Kidney capillary endothelial cell (primary cell): ENCODE data around the gene VTI1A.
"Not testable (repeated sequence)": the region's sequence is repeated elsewhere in the genome, so short reads cannot be mapped to it uniquely, and the experiment has no call there.

Source experiments
- DNase-seq: peaks from one replicate; pipeline ENCODE4 v3.0.0-alpha.2; 2018; ENCODE audit warnings: low spot score

The VTI1A gene

DNA sequence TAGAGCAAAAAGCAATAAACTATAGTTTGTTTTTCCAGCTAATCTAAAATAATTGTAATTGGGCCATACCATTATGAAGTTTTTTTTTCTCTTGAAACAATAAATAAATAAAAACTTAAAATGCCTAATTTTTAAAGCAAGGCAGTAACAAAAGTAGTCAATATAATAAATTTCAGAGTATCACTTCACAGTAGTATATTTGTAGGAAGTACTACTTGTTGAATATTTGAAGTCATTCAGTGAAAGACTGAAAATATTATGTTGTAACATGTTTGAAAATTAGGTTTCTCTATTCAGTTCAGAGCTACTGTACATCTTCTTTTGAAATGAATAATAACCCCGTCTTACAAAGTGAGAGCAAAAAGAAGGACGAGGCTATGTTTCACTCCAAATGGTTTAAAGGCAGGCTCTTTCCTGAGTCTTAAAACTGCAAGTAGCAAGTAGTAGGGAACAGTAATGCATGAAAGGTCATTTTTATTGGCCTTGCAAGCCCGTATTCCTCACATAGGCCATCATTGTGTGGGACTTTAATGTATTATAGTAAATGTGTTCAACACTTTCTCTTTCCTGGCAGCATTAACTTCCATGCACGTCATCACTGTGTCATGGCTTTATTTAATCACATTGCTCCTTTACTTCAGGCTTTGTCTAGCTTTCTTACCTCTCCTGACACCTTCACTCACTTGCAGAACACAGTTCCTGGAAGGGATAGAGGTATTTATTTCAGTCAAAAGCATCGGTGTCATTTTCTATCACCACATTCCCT, 141.4 kb downstream of the VTI1A start:
- no peak for DNase-seq

DNA sequence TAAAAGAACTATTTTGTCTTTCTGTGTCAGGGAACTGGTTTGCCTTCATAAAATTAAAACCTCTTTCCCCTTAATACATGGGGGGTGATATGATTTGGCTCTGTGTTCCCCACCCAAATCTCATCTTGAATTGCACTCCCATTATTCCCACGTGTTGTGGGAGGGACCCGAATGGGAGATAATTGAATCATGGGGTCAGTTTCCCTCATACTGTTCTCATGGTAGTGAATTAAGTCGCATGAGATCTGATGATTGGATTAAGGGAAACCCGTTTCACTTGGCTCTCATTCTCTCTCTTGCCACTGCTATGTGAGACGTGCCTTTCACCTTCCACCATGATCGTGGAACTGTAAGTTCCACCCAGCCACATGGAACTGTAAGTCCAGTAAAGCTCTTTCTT, 142.1 kb downstream of the VTI1A start:
- no peak for DNase-seq

DNA sequence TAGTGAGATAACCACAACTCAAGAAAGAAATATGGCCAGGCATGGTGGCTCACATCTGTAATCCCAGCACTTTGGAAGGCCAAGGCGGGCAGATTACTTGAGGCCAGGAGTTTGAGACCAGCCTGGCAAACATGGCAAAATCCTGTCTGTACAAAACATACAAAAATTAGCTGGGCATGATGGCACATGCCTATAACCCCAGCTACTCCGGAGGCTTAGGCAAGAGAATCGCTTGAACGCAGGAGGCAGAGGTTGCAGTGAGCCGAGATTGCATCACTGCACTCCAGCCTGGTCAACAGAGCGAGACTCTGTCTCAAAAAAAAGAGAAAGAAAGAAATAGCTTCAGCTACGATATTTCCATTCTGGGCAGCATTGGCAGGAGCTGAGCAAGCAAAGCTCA, 143.8 kb downstream of the VTI1A start:
- not testable (repeated sequence) for DNase-seq

DNA sequence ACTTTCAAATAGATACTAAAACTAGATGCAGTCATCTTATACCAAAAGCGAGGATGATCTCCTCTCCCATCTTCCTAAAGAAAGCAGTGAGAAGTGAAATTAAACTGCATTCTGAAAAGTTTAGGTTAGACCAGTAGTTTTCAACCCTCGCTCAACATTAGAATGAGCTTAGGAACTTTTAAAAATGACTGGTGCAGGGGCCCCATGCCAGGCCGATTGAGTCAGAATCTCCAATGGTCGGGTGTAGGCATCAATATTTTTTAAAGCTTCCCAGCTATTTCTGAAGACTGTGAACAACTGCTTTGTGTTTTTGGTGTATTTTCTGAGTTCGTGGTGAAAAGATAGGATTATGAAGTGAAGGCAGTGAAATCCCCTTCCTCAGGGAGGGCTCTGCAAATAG, 146.0 kb downstream of the VTI1A start:
- DNase-seq: no peak

DNA sequence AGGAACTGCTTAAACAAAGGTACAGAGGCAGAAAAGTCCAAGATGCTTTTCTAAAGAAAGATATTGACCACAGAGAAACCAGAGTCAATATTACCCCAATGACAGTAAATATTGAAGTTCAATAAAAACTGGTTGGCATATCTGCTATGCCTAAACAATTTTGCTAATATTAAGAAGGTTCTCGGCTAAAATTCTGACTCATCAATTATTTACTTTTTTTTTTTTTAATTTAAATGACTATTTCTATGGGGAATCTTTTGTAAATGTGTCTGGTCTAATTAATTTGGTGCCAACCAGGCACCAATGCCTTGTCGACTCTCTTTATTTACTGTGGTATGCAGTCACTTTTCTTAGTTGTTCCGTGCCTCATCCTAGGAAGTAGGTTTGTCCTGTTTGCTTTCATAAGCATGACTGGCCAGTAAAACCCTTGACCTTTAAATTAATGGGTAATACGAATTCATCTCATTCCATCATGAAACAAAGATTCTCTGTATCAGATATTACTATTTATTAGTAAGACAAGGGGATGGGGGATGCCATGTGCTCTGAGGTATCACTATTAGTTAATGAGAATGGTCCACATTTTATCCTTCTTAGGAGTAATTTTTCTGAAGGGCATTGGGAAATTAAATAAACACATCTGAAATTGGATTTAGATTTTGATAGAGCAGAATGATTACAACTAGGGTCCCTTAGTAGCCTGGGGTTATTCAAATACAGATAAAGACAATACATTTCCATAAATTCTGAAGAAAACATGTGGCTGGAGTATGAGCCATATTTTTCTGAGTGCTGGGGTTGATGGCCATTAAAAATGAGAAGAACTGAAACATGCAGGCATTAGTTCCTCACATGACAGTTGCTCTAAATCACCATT, 154.4 kb downstream of the VTI1A start:
- no peak for DNase-seq

DNA sequence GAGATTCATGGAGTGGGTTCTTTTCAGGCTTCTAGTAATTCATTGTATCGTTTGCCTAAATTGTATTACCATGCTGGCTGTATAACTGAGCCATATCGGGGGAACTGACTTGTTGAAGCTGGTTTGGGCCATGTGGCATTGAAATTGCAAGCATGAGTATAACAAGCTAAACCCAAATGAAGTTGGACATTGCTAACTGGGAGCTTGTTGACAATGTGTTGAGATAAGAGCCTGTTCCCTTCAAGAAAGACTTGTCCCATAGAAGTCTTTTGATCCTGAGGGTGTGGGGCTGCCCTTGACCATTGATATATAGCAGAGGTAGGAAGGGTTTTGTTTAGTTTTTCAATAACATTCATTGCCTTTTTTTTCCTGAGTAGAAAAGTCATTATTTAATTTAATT, 156.0 kb downstream of the VTI1A start:
- no peak for DNase-seq

DNA sequence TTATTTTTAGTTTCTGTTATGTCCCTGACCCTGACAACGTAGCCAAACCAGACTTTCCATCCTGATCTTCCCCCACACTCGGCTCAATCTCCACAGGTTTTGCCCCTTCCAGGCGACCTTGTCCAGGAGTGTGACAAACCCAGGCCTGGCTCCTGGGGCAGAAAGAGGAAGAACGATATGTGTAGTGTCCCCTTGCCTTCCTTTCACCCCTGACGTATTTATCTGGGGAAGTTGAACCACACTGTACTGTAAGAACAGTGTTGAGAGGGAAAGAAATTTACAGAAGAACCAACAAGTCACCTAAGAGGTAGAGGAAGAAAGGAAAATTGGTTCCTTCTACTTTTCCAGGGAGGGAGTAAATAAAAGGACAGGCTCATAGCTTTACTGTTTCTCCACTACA, 158.0 kb downstream of the VTI1A start:
- DNase-seq: no peak

DNA sequence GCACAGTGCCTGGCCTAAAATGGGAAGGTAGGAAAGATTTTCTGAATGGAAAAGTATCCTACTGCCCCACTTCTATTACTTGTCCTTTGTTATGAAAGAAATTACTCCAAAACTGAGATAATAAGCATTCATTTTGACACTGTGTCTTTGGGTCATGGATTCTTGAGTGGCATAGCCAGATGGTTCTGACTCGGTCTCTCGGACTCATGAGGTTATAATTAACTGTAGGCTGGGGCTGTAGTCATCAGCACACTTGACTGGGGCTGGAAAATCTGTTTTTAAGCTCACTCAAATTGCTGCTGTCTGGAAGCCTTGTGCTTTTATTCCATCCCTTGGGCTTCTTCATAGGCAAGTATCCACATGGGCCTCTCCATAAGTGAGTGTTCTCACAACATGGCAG, 160.5 kb downstream of the VTI1A start:
- DNase-seq: no peak

DNA sequence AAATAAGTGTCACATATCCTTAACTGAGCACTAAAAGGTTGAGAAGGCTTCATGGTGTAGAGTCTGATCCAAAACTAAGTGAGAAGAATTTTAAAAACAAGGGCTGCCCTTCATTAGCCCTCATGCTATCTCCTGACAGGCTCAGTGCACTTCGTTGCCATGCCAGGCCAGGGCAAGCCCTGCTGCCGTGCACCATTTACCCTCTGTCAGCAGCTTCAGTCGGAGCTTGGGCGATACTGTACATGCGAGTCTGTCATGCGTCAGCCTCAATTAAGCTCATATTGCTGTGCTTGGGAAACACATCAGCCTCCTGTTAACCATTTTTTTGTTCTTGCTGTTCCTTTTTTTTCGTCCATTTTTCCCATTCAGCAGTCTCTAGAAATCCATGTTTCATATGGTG, 166.6 kb downstream of the VTI1A start:
- DNase-seq: no peak

DNA sequence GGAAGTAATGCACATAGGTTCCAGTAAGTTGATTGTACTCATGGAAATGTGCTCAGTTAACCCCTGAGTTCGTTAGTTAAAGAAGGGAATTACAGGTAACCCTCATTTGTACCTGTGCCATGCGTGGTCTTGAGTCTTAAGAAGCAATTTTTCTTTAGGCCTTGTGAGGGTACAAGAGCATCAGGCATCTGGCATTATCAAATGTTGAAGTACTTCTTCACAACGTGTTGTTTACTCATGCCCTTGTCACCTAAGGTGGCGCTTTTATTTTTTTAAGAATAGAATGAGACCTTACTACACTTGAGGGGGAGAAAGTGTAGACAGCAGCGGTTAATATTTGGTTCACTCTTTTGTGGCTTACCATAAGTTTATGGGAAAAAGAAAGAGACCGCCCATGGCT, 167.1 kb downstream of the VTI1A start:
- no peak for DNase-seq

DNA sequence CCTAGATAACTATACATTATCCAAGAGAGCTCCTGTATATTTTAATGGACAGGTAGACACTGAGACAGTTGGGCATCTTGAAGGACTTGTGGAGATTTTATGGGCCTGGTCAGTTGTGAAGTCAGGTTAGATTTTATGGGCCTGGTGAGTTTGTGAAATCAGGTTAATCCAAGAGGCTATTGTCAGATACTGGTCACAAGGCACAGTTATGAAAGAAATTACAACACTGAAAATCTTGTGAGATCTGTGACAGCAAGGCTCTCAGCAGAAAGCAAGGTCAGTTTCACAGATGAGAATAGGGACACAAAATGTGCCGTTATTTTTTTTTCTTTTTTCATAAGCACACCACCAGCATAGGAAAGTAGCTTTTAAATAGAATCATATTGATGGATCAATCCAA, 167.6 kb downstream of the VTI1A start:
- DNase-seq: no peak

DNA sequence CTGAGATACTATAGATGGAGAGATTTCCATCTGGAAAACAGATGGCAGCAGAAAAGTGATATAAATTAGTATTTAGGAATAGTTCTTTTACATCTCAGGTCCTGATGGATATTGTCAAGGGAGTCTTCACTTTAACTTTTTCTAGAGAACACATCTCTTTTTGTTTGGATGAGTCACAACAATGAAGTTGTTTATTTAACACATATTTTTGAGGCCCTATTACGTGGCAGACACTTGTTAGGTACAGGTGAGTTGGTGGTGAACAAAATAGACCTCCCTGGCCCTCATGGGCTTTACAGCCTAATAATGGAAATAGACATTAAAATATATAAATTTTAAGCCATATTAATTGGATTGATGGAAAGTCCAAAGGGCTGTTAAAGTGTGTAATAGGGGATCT, 168.3 kb downstream of the VTI1A start:
- DNase-seq: no peak

DNA sequence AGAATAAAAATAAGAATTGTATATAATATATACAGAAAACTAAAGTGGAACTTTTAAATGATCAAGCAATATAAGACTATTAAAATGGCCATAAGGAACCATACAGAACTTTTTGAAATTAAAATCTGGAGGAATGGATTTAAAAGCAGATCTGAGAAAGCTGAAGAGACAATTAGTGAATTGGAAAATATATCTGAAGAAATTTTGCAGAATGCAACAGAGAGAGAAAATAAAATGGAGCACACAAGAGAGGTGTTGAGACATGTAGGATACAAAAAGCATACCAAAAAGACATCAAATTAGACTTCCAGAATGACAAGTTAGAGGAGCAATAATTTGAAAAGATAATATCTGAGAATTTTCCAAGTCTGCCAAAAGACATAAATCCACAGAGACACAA, 169.6 kb downstream of the VTI1A start:
- no peak for DNase-seq

DNA sequence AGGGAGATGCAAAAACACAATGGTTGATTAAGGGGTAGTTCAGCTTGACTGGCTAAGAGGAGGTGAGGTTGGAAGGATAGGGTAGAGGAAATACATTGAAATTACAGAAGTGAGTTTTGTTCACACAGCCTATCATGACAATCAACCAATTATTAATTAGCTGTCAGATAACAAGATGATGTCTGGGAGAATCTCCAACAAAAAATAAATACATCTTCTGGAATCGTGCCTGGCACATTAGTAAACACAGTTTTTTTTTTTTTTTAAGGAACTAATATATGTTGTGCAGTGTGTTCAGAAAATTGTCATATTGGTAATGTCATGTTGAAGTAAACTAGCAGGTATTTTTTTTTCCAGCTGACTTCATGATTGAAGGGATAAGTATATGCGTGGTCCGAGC, 171.8 kb downstream of the VTI1A start:
- DNase-seq: no peak

DNA sequence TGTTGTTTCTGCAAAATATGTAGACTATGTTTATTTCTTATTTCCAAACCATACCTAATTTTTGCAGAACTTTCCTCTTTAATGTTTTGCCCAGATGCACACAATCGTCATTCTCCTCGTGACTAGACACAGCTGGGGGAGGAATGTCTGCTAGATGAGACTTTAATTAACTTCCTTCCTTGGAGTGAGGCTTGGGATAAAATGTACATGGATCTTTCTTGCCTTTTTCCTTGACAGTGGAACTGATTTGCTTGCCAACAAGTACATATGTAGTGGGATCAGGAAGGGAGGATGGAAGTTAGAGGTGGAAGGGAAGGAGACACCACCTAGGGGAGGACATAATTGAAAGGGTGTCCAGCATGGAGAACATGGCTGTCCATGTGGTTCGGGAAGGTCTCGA, 172.5 kb downstream of the VTI1A start:
- no peak for DNase-seq

DNA sequence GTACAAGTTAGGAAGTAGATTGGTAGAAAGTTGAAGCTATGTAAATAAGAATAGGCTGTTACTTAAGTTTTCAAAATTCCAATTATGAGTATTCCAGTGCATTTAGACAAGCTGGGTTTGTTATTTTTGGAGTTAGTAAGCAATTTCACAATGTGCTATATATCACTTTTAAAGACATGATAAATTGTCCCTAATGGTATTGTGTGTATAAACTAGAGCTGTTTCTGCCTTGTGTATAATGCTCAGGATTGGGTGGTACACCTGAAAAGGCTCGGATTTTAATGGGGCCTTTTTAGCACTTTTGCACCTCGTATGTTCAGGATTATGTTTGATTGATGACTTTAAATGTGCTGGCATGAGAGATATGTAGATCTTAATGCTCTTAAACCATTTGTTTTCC, 175.8 kb downstream of the VTI1A start:
- no peak for DNase-seq

DNA sequence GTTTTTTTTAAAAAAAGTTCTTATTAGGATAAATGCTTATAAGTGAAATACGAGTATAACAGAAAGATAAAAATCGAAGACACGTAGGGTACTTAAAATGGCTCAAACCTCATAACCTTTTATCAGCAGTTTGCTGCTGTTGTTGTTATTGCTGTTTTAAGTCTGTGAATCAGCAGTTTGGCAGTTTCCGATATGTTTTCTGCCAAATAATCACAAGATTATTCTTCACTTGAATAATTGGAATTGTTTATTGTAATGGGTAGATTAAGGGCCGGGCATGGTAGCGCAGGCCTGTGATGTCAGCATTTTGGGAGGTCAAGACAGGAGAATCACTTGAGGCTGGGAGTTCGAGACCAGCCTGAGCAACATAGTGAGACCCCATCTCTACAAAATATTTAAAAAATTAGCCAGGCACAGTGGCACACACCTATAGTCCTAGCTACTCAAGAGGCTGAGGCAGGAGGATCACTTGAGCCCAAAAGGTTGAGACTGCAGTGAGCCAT, 177.6 kb downstream of the VTI1A start:
- no peak for DNase-seq

DNA sequence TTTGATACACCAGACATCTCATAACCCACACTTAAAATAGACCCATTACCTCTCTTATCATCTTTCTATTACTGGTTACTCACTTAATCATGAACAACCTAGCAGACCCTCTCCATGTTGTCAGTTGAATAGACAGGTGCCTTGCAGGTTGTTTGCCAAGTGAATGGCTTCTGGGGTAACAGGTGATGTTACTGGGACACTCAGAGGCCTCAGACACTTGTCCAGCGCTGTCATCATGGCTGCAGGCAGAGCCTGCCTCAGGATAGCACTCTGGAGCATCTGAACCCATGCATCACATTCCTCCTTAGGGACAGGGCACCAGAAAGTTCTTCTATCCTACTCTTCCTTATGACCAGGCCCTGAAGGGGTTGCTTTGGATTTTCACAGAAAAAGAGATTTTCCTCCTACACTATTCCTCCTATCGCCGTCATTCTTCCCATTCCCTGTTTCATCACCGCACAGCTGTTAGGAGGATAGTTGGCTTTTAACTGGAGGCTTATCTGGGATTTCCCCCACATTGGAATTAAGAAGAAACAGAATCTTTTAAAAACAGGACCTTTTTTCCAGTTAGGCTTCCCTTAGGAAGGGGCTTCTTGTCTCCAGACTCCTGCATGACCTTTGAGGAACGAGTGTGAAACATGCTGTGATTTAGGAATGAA, 182.1 kb downstream of the VTI1A start:
- DNase-seq: no peak

DNA sequence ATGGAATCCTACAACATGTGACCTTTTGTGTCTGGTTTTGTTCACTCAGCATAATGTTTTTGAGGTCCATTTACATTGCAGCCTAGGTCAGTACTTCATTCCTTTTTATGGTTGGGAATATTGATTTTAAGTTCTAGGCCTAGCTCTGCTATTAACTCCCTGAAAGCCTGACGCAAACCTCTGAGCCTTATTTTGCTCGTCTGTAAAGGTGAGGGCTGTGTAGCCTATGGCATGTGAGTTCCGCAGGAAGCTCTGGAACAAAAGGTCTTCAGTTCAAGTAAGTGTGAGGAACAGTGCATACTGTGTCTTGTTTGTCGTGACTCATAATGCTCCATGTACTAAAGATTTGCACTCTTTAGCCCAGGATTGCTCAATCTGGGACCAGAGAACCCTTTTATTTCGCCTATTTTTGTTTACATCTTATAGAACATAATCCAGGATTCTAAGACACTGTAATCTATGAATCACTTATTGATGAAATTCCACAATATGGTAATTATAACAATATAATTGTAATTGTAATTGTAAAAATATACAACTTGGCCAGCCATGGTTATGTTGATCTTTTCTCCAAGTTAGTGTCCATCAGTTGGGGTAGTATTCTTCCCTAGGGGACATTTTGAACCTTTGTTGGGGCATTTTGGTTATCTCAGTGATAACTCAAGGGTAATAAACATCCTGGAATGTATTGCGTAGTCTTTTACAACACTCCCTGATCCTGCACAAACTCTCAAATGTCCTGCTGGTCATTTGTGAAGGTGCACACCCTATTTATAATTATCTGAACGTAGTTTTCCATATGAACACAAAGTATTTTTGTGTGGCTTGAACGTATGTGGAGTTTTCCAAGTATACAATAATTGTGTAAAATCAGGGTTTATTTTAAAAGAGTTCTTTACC, 184.7 kb downstream of the VTI1A start:
- DNase-seq: no peak

DNA sequence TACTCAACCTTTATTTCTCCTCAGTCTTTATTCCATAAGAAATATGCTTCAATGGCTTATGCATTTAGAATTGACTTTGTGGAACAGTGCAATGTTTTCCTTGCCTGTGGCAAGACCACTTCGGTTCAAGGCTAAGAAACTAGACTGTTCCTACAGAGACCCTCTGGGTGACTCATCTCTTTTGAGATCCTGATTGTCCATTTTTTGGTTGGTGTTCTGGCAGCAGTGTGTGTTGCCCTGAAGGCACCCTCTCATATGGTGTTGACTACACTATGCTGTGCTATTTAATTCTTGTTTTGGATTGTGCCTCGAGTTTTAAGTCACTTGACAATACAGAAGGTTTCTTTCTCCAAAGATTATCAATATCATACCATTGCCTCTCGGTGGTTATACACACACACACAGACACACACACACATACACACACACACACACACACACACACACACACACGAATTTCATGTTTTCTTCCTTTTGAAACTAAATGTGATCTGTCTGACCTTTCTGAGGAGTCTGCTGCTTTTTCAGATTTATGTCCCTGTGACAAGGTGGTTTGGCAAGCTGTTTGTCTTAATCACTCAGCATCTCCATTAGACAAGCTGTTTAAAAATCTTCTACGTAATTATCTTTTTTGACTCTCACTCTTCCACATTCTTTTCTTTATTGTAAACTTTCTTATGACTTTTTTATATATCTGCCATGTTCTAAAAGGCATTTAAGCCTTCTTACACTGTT, 187.2 kb downstream of the VTI1A start:
- no peak for DNase-seq

DNA sequence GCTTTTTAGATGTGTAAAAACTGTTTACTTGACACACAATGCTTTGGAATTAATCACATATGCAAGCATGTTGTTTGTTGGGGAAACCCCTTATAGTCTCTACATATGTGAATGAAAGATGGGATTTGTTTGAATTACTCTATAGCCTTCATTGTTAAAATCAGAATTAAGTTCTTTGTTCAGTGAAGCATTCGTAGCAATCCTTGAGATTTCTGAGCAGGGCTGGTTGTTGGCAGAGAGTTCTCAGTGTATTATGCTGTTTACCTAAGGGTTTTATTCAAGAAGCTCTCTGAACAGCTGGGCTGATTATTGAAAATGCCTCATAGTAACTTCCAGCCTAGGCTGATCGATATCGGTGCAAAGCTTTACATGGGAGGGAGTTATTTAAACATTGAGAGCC, 190.9 kb downstream of the VTI1A start:
- no peak for DNase-seq
